ENCODE results near the gene MYLIP.
A peak's percentile ranks its signal among the peaks of the same experiment; 100 is the strongest.

Gene MYLIP

GRCh38 chr6:16128759-16129622 lies at the start of gene MYLIP:
TSS of gene MYLIP (plus strand) at chr6:16129086. CDS start at chr6:16129323, 237 bp downstream.
- FAIRE-seq (no peak), DNase-seq (ENCODE audit: low spot score) (peak; percentile 73)

- FAIRE-seq (no peak), DNase-seq (ENCODE audit: low spot score) (no peak)
Observed at GRCh38 chr6:16079354-16079753, 49.5 kb upstream of the MYLIP start.

DNA sequence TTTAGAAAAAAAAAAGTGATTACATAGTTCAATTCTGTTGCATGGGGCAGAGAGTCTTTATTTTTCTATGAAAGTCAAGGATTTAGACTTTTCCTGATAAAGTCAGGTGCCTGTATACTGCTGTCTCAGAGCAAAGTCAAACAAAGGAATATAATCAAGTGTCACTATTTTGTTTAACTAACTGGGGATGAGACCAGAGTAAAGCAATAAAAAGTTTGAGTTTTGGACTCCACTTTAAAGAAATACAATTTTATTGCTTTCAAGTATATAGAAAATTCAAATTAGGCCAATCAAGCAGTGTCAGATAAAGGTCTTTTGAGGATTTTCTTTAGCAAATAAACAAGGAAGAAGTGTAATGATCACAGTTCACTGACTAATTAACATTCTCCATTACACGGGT lies 48.7 kb upstream of the MYLIP start:
- no peak for FAIRE-seq

DNA sequence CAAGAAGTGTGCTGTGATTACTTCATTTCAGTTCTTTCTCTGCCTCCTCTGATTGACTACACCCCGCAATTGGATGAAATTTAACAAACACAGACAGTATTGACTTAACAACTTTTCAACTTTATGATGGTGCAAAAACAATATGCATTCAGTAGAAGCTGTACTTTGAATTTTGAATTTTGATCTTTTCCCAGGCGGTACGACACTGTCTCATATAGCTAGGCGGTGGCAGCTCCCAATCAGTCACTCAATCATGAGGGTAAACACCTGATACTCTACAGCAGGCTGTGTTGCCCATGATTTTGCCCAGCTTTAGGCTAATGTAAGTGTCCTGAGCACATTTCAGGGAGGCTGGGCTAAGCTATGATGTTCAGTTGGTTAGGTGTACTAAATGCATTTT lies 47.6 kb upstream of the MYLIP start:
- DNase-seq (ENCODE audit: low spot score): no peak
- no peak for FAIRE-seq

More for the DNA sequence above, 48.7 kb upstream of the MYLIP start:
- no peak for DNase-seq (ENCODE audit: low spot score)

DNA sequence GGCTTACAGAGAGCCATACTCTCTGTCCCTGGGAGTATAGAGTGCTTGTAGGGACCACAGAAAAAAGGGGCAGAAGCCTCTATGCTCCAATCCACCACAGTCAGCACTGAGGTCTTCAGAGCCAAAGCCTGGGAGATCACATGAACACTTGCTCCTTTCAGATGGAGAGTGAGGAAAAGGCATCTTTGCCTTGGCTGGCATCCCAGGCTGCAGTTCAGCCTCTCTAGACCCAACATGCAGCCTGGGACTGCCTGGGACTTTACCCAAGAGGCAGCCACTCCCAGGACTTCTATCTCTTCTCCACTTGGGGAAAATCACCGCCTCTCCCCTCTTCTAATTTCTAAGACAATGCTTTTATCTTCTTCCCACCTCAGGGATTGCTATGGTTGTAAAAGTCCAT lies 46.5 kb upstream of the MYLIP start:
- DNase-seq (ENCODE audit: low spot score): no peak
- FAIRE-seq: no peak

DNA sequence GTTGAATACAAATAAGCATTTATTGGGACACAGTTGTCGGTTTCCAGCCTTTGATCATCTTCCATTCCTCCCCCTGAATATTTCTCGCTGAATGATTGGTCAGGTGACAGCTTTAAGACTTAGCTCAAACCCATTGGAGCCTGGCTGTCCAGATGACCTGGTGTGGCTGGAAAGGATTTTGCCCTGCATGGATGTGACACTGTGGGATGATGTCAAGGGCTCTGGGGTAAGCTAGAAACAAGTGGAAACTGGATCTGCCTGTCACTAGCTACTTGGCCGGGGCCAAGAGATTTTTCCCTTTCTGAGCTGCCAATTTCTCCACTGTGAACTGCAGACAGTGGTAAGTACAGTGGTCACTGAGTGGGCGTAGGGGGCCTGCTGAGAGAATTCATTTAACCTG lies 41.9 kb upstream of the MYLIP start:
- DNase-seq (ENCODE audit: low spot score): no peak
- no peak for FAIRE-seq

DNA sequence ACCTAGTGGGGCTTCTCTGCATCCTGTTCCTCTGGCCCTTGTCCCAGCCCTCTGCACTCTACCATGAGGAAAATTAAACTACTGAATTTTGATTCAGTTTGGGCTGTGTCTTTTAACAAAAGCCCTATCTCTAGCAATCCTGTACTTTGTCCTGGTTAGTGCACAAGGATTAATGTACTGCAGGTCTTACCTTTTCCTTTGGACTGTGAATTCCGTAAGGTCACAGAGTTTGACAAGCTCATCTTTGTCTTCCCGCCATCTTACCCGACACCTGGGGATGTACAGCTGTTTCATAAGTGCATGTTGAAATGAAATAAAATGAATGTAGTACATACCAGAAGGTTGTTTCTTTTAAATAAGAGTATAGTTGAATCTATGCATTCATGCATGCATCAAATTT lies 41.5 kb upstream of the MYLIP start:
- DNase-seq (ENCODE audit: low spot score) (no peak), FAIRE-seq (no peak)

DNA sequence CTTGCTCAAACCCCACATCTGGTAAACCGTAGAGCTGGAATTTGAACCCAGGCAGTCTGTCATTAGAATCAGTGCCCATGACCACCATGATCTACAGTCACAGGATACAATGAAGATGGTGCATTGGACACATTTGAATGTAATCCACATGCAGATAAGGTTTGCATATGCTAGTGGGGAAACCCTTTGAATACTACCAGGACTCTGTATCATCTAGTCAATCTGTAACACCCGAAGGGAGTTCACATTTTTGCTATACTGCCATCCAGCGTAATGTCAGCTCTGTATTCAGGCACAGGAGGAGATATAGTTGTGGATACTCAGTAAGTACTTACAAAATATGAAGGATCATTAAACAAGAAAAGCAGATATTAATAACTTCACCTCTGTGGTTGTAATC lies 40.5 kb upstream of the MYLIP start:
- DNase-seq (ENCODE audit: low spot score) (no peak), FAIRE-seq (no peak)

GRCh38 chr6:16089232-16090062 lies 39.4 kb upstream of the MYLIP start:
- FAIRE-seq (no peak), DNase-seq (ENCODE audit: low spot score) (no peak)

- no peak for DNase-seq (ENCODE audit: low spot score)
Observed at GRCh38 chr6:16090452-16090851, 38.4 kb upstream of the MYLIP start.

GRCh38 chr6:16090920-16091319 lies 38.0 kb upstream of the MYLIP start:
- FAIRE-seq: no peak

More at GRCh38 chr6:16090452-16090851, 38.4 kb upstream of the MYLIP start:
- FAIRE-seq: no peak

DNA sequence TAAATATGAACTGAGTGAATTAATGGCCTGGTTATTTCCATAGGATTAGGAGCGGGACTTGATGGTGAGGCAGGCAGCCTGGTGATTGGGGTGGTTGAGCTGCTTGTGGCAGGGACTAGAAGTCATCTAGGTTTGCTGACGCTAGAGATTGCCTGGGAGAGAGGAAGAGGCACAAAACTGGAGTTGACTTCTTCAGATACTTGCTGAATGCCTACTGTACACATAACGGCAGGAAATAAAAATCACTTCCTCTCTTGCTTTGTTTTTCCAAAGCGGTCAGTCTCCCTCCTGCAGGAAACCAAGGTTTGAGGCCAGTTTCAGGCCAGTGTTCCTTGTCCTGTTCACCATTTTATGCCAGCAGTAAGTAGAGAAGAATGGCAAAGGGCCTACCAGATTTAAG lies 36.7 kb upstream of the MYLIP start:
- DNase-seq (ENCODE audit: low spot score): no peak
- FAIRE-seq: no peak

More at GRCh38 chr6:16090920-16091319, 38.0 kb upstream of the MYLIP start:
- DNase-seq (ENCODE audit: low spot score): no peak

- FAIRE-seq (no peak), DNase-seq (ENCODE audit: low spot score) (no peak)
Observed at GRCh38 chr6:16092990-16093389, 35.9 kb upstream of the MYLIP start.

- no peak for FAIRE-seq
- DNase-seq (ENCODE audit: low spot score): no peak
Observed at GRCh38 chr6:16095180-16095579, 33.7 kb upstream of the MYLIP start.

GRCh38 chr6:16097382-16098171 lies 31.3 kb upstream of the MYLIP start:
- no peak for DNase-seq (ENCODE audit: low spot score)
- FAIRE-seq: no peak

- DNase-seq (ENCODE audit: low spot score): no peak
- no peak for FAIRE-seq
Observed at GRCh38 chr6:16098211-16098610, 30.7 kb upstream of the MYLIP start.

DNA sequence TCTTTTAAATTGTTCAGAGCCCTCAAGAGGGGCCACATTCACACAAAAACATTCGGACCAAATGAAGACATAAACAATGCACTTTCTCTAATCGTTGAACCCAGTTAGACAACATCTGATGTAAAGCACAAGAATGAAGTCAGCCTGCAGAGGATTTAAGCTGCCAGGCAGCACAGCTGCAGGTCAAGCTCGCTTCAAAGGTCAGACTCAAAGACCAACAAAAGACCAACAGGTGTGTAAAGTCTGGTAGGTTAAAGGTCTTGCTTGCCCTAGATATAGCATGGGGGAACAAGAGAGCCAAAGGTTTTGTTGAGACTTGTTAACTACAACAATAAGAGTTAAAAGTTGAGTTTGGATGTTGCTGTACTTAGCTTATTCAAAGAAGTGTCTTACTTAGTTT lies 26.7 kb upstream of the MYLIP start:
- DNase-seq (ENCODE audit: low spot score) (no peak), FAIRE-seq (no peak)

GRCh38 chr6:16103722-16104121 lies 25.2 kb upstream of the MYLIP start:
- no peak for DNase-seq (ENCODE audit: low spot score)
- FAIRE-seq: no peak

- no peak for FAIRE-seq
Observed at GRCh38 chr6:16104624-16105433, 24.1 kb upstream of the MYLIP start.

DNA sequence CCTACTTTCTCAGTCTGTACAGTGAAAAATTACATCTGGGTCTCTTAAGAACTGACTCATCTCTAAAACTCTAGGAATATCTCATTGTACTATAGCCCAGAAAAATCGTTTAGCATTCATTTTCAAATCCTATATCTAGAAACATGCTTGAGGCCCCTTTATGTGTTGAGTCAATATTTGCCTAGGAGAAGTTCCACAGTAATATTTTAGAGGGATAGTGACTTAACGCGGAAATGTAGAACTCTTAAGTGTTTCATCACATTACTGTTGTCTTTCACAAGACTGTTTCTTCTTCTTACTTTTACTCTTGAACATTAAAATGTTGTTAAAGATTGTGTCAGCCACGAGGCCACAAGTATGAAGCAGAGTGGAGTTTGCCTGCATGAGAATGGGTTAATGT lies 23.0 kb upstream of the MYLIP start:
- DNase-seq (ENCODE audit: low spot score) (no peak), FAIRE-seq (no peak)

More at GRCh38 chr6:16104624-16105433, 24.1 kb upstream of the MYLIP start:
- DNase-seq (ENCODE audit: low spot score): no peak
